Coronary artery (tissue), 2 donors: ENCODE measurements around the gene DIP2C.

Experiments used
- DNase-seq: peaks from one replicate; pipeline ENCODE4 v3.0.0-alpha.2; 2017; ENCODE audit warnings: low spot score
- H3K27ac ChIP-seq, 2 donors: fragments of 200-600 bp; sonication (generic); one replicate each; pipeline ENCODE4 v1.5.1; 2016 to 2019
- H3K4me3 ChIP-seq: fragments of 200-600 bp; sonication (generic); 2 replicates; pipeline ENCODE4 v1.5.1; 2016; ENCODE audit warnings: mild to moderate bottlenecking, moderate library complexity
- TF ChIP-seq, protein P1 (sequence below): fragments of 200-600 bp; sonication (generic); IDR thresholded peaks from one replicate; pipeline ENCODE4 v1.5.1; 2019; ENCODE audit warnings: antibody characterized with exemption

Gene DIP2C

DNA sequence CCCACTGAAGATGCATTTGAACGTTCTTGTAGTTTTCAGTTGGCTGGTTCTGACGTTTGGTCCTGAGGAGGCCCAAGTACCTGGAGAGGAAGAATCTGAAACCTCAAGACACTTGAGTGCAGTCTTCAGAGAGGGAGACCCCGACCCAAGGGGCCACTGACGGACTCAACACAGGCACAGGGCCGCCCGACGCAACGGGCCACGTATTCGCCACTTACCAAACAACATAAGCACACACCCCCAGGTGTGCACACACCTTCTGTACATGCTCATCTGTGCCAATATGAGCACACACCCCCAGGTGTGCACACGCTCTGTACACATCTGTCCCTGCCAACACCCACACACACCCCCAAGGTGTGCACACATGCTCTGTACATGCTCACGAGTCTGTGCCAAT, 68.5 kb downstream of the DIP2C start:
- H3K27ac ChIP-seq, result no peak overlapping the region
- DNase-seq, result no peak
- TF ChIP-seq, protein P1, sequence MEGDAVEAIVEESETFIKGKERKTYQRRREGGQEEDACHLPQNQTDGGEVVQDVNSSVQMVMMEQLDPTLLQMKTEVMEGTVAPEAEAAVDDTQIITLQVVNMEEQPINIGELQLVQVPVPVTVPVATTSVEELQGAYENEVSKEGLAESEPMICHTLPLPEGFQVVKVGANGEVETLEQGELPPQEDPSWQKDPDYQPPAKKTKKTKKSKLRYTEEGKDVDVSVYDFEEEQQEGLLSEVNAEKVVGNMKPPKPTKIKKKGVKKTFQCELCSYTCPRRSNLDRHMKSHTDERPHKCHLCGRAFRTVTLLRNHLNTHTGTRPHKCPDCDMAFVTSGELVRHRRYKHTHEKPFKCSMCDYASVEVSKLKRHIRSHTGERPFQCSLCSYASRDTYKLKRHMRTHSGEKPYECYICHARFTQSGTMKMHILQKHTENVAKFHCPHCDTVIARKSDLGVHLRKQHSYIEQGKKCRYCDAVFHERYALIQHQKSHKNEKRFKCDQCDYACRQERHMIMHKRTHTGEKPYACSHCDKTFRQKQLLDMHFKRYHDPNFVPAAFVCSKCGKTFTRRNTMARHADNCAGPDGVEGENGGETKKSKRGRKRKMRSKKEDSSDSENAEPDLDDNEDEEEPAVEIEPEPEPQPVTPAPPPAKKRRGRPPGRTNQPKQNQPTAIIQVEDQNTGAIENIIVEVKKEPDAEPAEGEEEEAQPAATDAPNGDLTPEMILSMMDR, result no peak

DNA sequence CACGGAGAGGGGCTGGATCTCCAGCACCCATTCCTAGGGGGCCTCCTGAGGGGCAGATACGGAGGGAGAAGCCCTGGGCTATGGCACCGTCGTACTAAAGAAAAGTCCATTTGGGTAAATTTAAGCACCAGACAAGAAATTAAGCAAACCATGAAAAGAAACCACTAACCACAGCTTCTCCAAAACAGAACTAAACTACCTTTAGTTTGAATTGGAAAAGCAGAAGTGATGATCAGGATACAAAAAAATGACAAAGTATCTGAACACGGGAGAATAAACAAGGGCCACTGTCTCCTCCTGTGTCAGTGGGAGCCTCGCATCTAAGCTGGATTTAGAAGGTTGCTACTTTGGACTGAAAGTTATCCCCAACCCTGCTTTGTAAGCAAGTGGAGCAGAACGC, 69.1 kb downstream of the DIP2C start:
- Histone ChIP-seq H3K4me3 (no peak overlapping the region), H3K27ac (no peak overlapping the region)
- TF ChIP-seq, protein P1, result no peak
- no peak for DNase-seq

More for the DNA sequence above, 68.5 kb downstream of the DIP2C start:
- no peak overlapping the region for H3K4me3 ChIP-seq

DNA sequence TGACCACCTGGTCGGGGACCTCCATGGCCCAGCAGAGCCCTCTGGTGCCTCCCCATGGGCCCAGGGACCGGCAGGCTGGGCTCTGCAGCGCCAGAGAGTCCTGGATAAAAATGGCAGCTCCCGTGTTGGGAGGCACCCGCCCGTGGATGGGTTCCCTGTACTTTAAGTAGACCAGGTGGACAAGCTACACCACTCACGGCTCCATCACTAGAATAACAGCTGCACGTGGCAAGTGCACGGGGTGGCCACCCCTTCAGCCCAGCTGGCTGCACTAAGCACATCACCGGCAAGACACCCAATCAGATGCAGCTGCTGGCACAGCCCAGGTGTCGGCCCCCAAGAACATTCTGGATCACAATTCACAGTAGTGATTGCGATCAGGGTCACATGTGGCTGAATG, 69.8 kb downstream of the DIP2C start:
- H3K4me3 ChIP-seq, result no peak overlapping the region
- DNase-seq, result no peak
- TF ChIP-seq, protein P1, result no peak
- no peak overlapping the region for H3K27ac ChIP-seq

DNA sequence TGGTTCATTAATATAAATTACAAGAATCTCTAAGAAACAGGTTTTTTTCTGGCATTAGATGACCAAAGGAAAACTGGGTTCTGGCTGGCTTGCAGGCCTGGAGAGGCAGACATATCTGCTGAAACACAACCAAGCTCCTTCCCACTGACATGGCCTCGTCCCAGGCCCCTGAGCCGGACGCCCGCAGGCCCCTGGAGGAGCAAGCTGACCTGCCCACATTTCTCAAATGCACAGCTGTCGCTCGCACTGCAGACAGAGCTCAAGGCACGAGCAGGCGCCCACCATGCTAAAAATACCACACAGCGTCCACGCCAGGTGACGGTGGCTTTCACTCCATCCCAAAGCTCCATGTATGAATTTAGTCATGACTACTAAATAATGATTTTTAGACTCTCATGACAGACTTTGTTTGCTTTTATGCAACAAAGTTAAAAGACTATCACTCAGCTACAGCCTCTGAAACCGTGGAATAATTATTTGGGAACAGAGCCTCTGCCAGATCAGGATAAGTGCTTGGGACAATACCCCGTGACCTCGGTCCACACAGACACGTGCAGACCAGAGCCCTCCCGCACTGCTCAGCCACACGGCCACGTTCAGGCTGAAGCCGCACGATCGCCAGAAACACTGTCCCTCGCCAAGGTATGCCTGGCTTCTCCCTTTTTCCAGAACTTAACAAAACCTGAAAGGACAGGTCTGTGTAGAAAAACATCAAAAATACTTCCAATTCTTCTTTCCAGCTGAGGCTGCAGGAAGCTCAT, 71.1 kb downstream of the DIP2C start:
- H3K4me3 ChIP-seq, result no peak overlapping the region
- TF ChIP-seq, protein P1, result no peak
- peak overlapping the region; percentile 18 to 23 for H3K27ac ChIP-seq
- no peak for DNase-seq

DNA sequence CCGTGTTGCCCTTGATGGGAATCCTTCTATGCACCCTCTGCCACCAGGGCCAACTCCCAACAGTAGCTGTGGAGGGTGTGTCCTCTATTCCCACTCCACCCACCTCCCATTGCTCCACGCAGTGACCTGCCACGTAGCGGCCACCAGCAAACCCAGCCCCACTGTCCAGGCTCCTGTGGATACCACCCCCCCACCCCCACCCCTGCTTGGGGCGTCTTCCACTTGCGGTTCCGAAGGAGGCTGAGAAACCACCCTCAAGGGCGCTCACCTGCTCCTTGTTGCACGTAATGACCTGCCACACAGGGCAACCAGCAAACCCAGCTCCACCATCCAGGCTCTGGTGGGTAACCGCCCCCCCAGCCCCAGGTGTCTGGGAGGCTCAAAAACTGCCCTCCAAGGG, 72.0 kb downstream of the DIP2C start:
- Histone ChIP-seq H3K27ac (peak overlapping the region in 1 of 2 donors; percentile 39), H3K4me3 (no peak overlapping the region)
- DNase-seq, result no peak
- TF ChIP-seq, protein P1, result no peak

DNA sequence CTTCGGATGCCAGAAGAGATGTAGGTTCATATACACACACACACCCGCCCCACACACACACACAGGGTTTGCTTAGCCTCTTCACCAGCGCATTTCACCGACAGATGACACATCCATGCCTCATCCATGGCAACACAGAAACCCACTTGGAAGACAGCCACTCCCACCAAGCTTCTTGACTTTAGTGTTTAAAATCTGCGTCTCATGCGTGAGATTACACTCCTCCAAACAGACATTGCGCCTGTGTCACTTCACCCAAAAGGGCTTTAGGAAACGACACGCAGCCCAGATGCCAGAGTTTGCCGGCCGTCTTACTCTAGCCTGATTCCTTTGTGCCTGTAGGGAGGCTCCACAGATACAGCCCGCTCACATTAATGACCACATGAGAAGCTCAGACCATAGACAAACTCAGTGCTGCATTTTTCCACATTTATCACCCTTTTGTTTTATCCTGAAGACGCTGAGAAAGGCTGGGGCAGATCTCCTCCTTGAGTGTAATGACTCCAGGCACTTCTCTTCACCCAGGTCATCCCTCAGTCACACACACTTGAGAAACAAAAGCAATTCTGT, 73.8 kb downstream of the DIP2C start:
- TF ChIP-seq, protein P1, result no peak
- DNase-seq, result no peak
- H3K4me3 ChIP-seq, result no peak overlapping the region
- no peak overlapping the region for H3K27ac ChIP-seq
